ENCODE results near the gene ABCA1.

ABCA1 gene

GRCh38 chr9:104841601-104842141 lies 86.3 kb downstream of the ABCA1 start:
- no peak for DNase-seq (ENCODE audit: low read depth)

GRCh38 chr9:104838958-104839357 lies 89.0 kb downstream of the ABCA1 start:
- DNase-seq (ENCODE audit: low read depth) = no peak

- no peak for DNase-seq (ENCODE audit: low read depth)
Measured at GRCh38 chr9:104836767-104837166, 91.2 kb downstream of the ABCA1 start.

- no peak for DNase-seq (ENCODE audit: low read depth)
Measured at GRCh38 chr9:104836235-104836634, 91.7 kb downstream of the ABCA1 start.

- no peak for DNase-seq (ENCODE audit: low read depth)
Measured at GRCh38 chr9:104835161-104835560, 92.8 kb downstream of the ABCA1 start.

- no peak for DNase-seq (ENCODE audit: low read depth)
Measured at GRCh38 chr9:104833696-104834095, 94.3 kb downstream of the ABCA1 start.

- no peak for DNase-seq (ENCODE audit: low read depth)
Measured at GRCh38 chr9:104831681-104832080, 96.3 kb downstream of the ABCA1 start.

GRCh38 chr9:104826911-104827310 lies 101.0 kb downstream of the ABCA1 start:
- no peak for DNase-seq (ENCODE audit: low read depth)

- DNase-seq (ENCODE audit: low read depth) = no peak
Measured at GRCh38 chr9:104826079-104826775, 101.7 kb downstream of the ABCA1 start.

- no peak for DNase-seq (ENCODE audit: low read depth)
Measured at GRCh38 chr9:104820336-104820735, 107.6 kb downstream of the ABCA1 start.

GRCh38 chr9:104819033-104819432 lies 108.9 kb downstream of the ABCA1 start:
- DNase-seq (ENCODE audit: low read depth) = no peak

GRCh38 chr9:104817437-104817836 lies 110.5 kb downstream of the ABCA1 start:
- DNase-seq (ENCODE audit: low read depth) = no peak

GRCh38 chr9:104815851-104816565 lies 111.9 kb downstream of the ABCA1 start:
- no peak for DNase-seq (ENCODE audit: low read depth)

GRCh38 chr9:104810421-104811339 lies 117.3 kb downstream of the ABCA1 start:
- DNase-seq (ENCODE audit: low read depth) = no peak

GRCh38 chr9:104808035-104808614 lies 119.8 kb downstream of the ABCA1 start:
- DNase-seq (ENCODE audit: low read depth) = no peak

GRCh38 chr9:104805441-104805840 lies 122.5 kb downstream of the ABCA1 start:
- DNase-seq (ENCODE audit: low read depth) = no peak

GRCh38 chr9:104802906-104803305 lies 125.0 kb downstream of the ABCA1 start:
- DNase-seq (ENCODE audit: low read depth) = no peak

- no peak for DNase-seq (ENCODE audit: low read depth)
Measured at GRCh38 chr9:104802110-104802509, 125.8 kb downstream of the ABCA1 start.

GRCh38 chr9:104800068-104800785 lies 127.7 kb downstream of the ABCA1 start:
- DNase-seq (ENCODE audit: low read depth) = no peak

GRCh38 chr9:104798209-104798995 lies 129.6 kb downstream of the ABCA1 start:
- DNase-seq (ENCODE audit: low read depth) = no peak
